Large intestine (tissue), 3 donors: ENCODE measurements around the gene IL17A. TPM values are rescaled to one million over a fixed set of nuclear protein-coding genes. Genes with fewer than 3 reads are reported as not detected.
"Not testable (repeated sequence)": the region's sequence is repeated elsewhere in the genome, so short reads cannot be mapped to it uniquely, and the experiment has no call there.

ENCODE experiments used
- DNase-seq, 2 donors: peaks; one replicate each; pipeline versions ENCODE4 v3.0.0 to v3.0.0-alpha.2; 2013
- H3K27ac ChIP-seq: one replicate; pipeline ENCODE4 v1.5.1; 2013; ENCODE audit warnings: low read length
- H3K27me3 ChIP-seq: 2 replicates; pipeline ENCODE4 v1.6.1; 2013; ENCODE audit warnings: low read length; ENCODE audit not compliant: control insufficient read depth, insufficient read depth
- H3K36me3 ChIP-seq: 2 replicates; pipeline ENCODE4 v1.6.1; 2013; ENCODE audit warnings: low read length; ENCODE audit not compliant: control insufficient read depth, insufficient read depth
- H3K4me1 ChIP-seq: one replicate; pipeline ENCODE4 v1.6.1; 2013; ENCODE audit warnings: low read length; ENCODE audit not compliant: control insufficient read depth, insufficient read depth
- H3K4me3 ChIP-seq: one replicate; pipeline ENCODE4 v1.5.1; 2013; ENCODE audit warnings: low read length
- H3K9me3 ChIP-seq: one replicate; pipeline ENCODE4 v1.6.1; 2013; ENCODE audit warnings: mild to moderate bottlenecking, low read depth, low read length, moderate library complexity; ENCODE audit not compliant: control insufficient read depth
- WGBS: methylation state at CpG from one replicate; pipeline ENCODE4 v1.1.5; 2013; ENCODE audit warnings: low lambda C conversion rate; ENCODE audit not compliant: insufficient coverage; 5-methylcytosine and 5-hydroxymethylcytosine counted together
- polyA plus RNA-seq: library from polyadenylated mRNA; unstranded; fragments of 120-200 nt; gene quantifications from one replicate; pipeline ENCODE4 v1.2.1, GENCODE V29; 2013

The IL17A gene
- polyA plus RNA-seq, 1 donor, result 0.78 TPM

DNA sequence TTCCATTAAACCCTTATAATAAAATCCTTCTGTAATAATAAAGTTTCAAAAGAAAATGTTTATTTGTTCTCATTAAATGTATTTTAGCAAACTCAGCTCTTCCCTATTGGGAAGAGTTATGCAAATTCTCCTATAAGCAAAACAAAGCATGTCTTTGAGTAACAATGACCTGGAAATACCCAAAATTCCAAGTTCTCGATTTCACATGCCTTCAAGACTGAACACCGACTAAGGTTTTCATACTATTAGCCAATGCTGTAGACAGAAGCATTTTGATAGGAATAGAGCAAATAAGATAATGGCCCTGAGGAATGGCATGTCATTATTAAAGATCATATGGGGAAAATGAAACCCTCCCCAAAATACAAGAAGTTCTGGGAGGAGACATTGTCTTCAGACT, 3.8 kb downstream of the IL17A start:
- Histone ChIP-seq H3K9me3 (no peaks in the 10 kb centered on the region), H3K27me3 (peaks cover 5% of the 10 kb centered on the region), H3K36me3 (no peaks in the 10 kb centered on the region), H3K27ac (no peak overlapping the region), H3K4me3 (no peak overlapping the region), H3K4me1 (no peaks in the 10 kb centered on the region)
- no peak for DNase-seq
- 100% methylated on average over 1 of the region's 2 CpGs for WGBS

DNA sequence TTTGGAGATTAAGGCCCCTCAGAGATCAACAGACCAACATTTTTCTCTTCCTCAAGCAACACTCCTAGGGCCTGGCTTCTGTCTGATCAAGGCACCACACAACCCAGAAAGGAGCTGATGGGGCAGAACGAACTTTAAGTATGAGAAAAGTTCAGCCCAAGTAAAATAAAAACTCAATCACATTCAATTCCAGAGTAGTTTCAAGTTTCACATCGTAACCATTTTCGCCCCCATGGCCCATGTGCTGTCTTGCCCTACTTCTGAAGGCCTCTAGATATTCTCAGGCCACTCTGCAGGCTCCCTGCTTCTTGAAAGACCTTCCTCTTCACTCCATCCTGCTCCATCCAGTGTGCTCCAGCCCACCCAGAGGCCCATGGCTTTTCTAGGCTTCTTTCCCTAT, 4.2 kb downstream of the IL17A start:
- no CpG with 5 or more reads among the region's 3 CpGs for WGBS
- Histone ChIP-seq H3K36me3 (no peaks in the 10 kb centered on the region), H3K9me3 (peaks cover 2% of the 10 kb centered on the region), H3K27ac (no peak overlapping the region), H3K4me3 (no peak overlapping the region), H3K4me1 (no peaks in the 10 kb centered on the region), H3K27me3 (peaks cover 3% of the 10 kb centered on the region)
- no peak for DNase-seq

GRCh38 chr6:52191824-52192223, 5.6 kb downstream of the IL17A start:
- Histone ChIP-seq H3K4me3 (no peak overlapping the region), H3K27ac (no peak overlapping the region), H3K9me3 (peaks cover 2% of the 10 kb centered on the region), H3K4me1 (no peaks in the 10 kb centered on the region), H3K27me3 (no peaks in the 10 kb centered on the region), H3K36me3 (no peaks in the 10 kb centered on the region)
- 0% methylated on average over 1 of the region's 3 CpGs for WGBS
- DNase-seq, result no peak

DNA sequence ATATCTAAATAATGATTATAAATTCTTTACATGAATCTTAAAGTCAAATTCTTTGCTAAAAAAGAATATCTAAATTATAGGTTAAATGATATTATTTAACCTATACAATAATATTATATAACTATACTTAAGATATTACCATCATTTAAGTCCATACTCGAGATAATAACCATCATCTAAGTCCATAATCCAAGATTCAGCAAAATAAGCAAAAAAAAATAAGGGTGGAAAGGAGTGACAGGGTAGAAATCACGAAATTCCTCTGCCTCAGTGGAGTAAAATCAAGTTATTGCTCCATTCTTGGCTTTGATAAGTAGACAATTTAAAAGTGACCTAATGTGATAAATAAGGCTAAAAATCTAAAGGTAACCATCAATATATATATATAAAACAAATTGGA, 9.7 kb downstream of the IL17A start:
- Histone ChIP-seq H3K36me3 (no peaks in the 10 kb centered on the region), H3K27me3 (no peaks in the 10 kb centered on the region)
- 86% methylated on average over 1 of the region's 2 CpGs for WGBS

DNA sequence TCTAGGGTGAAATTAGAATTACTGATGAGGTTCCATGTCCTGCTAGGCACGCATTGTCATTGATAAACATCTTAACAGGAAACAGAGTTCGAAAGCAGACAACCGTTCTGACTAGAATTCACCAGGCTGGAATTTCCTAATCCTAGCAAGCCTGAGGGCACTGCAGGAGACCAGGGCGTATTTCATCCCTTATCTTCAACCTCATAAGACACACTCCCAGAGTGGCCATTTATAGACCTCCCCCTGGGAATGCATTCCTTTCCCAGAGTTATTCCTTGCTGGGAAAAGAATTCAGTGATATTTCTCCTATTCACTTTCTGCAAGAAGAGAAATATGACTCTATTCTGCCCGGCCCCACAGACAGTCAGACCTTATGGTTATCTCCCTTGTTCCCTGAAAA, 13.9 kb downstream of the IL17A start:
- WGBS, result no CpG with 5 or more reads among the region's 5 CpGs
- H3K9me3 ChIP-seq, result peaks cover 14% of the 10 kb centered on the region
- not testable (repeated sequence) for DNase-seq, H3K4me1 ChIP-seq, H3K27ac ChIP-seq, H3K36me3 ChIP-seq, H3K27me3 ChIP-seq, H3K4me3 ChIP-seq

More for the DNA sequence above, 9.7 kb downstream of the IL17A start:
- Histone ChIP-seq H3K4me3 (no peak overlapping the region), H3K27ac (no peak overlapping the region), H3K4me1 (no peaks in the 10 kb centered on the region), H3K9me3 (peaks cover 13% of the 10 kb centered on the region)
- DNase-seq, result no peak

- H3K36me3 ChIP-seq, result no peaks in the 10 kb centered on the region
- WGBS, result no CpG with 5 or more reads among the region's 1 CpG
- H3K27me3 ChIP-seq, result no peaks in the 10 kb centered on the region
- no peak overlapping the region for H3K4me3 ChIP-seq
- H3K4me1 ChIP-seq, result no peaks in the 10 kb centered on the region
- no peak for DNase-seq
- H3K9me3 ChIP-seq, result peaks cover 12% of the 10 kb centered on the region
- no peak overlapping the region for H3K27ac ChIP-seq
These were observed 14.9 kb downstream of the IL17A start for GRCh38 chr6:52201046-52201445.

DNA sequence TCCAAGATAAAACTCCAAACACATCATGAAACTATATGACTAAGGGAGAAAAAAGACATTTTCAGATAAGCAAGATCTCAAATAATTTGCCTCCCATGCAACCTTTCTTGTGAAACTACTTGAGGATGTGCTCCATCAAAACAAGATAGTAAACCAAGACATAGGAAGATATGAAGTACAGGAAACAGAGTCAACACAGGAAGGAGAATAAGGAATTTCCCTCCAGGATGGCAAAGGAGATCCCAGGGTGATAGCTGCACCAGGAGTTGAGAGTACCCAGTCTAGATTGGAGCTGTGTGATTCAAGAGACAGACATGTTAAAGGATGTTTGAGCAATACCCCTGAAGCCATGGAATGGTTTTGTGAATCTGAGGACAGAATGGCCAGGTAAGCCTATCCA, 15.3 kb downstream of the IL17A start:
- H3K9me3 ChIP-seq, result peaks cover 12% of the 10 kb centered on the region
- H3K4me3 ChIP-seq, result no peak overlapping the region
- H3K36me3 ChIP-seq, result no peaks in the 10 kb centered on the region
- no peak for DNase-seq
- H3K27me3 ChIP-seq, result no peaks in the 10 kb centered on the region
- H3K4me1 ChIP-seq, result no peaks in the 10 kb centered on the region
- no peak overlapping the region for H3K27ac ChIP-seq

DNA sequence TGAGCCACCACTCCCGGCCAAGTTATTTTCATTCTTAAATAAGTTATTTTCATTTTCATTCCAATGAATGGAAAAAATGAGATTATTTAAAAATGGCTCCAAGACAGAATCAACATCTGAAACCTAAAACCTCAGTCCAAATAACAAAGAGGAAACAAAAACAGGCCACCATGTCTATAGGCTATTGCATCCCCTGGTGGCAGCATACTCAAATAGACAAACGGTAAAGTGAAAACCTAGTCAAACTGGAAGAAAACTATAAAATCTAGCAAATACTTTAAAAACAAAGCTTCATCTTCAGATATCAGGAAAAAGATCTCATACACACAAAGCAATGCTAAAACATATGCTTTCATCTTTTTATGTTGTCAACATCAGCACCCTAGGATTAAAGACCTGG, 20.9 kb downstream of the IL17A start:
- H3K27ac ChIP-seq, result no peak overlapping the region
- no peaks in the 10 kb centered on the region for H3K36me3 ChIP-seq
- no peaks in the 10 kb centered on the region for H3K9me3 ChIP-seq
- no peak overlapping the region for H3K4me3 ChIP-seq
- no peaks in the 10 kb centered on the region for H3K4me1 ChIP-seq
- no peaks in the 10 kb centered on the region for H3K27me3 ChIP-seq
- WGBS, result no CpG with 5 or more reads among the region's 2 CpGs
- no peak for DNase-seq

GRCh38 chr6:52208612-52209011, 22.4 kb downstream of the IL17A start:
- whole genome bisulfite sequencing, result no CpG with 5 or more reads among the region's 3 CpGs
- DNase-seq, result no peak
- H3K27me3 ChIP-seq, result no peaks in the 10 kb centered on the region
- no peaks in the 10 kb centered on the region for H3K4me1 ChIP-seq
- no peak overlapping the region for H3K27ac ChIP-seq
- H3K4me3 ChIP-seq, result no peak overlapping the region
- H3K36me3 ChIP-seq, result no peaks in the 10 kb centered on the region
- H3K9me3 ChIP-seq, result no peaks in the 10 kb centered on the region

DNA sequence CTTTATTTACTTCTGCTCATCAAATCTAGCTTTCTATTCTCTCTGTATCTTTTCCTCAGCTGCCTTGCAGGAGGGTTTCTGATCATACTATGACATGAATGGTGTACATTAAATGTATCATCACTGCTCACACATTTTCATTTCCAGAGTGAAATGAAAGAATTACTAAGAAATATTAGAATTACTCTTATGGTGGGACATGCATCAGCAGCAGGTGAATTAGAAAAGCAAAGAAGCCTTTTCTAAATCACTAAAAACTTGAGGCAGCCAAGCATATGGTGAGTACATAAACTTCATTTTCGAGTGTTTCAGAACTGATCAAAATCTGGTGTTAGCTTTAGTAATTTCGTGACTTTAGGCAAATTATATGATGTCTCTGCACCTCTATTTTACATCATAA, 23.6 kb downstream of the IL17A start:
- DNase-seq, result no peak
- H3K4me1 ChIP-seq, result no peaks in the 10 kb centered on the region
- H3K9me3 ChIP-seq, result no peaks in the 10 kb centered on the region
- no peaks in the 10 kb centered on the region for H3K27me3 ChIP-seq
- no peak overlapping the region for H3K4me3 ChIP-seq
- WGBS, result 78% methylated on average over 2 of the region's 2 CpGs
- no peak overlapping the region for H3K27ac ChIP-seq
- no peaks in the 10 kb centered on the region for H3K36me3 ChIP-seq

DNA sequence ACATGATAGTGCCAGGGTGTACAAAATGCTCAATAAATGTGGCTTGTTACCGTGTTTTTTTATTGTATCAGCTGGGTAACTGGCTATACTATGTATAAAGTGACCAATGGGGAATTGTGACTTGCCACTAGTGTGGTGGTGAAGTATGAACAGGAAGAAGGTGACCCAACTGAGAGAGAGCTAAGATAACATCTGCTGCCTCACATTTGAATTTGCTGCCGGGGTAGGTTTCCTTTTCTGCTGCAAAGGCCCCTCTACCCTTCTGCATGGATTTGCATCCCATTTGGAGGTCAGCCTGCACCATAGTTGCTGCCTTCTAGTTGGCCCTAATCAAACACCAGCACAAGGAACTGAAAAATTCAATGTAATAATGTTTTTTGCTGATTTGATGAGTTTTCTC, 24.1 kb downstream of the IL17A start:
- DNase-seq, result no peak
- Histone ChIP-seq H3K9me3 (no peaks in the 10 kb centered on the region), H3K27ac (no peak overlapping the region), H3K4me1 (no peaks in the 10 kb centered on the region), H3K27me3 (no peaks in the 10 kb centered on the region), H3K36me3 (no peaks in the 10 kb centered on the region), H3K4me3 (no peak overlapping the region)
- no CpG with 5 or more reads among the region's 2 CpGs for WGBS
